Activated CD4-positive, alpha-beta T cell treated with anti-CD3 and anti-CD28 coated beads, Interleukin-2, amount 10 ng/mL, durations not matched to agents 7 days and 5 days (primary cell): Measurements from ENCODE around the gene HSPA9. TPM values are rescaled to one million over a fixed set of nuclear protein-coding genes. Genes with fewer than 3 reads are reported as not detected.

Experiments
- CTCF ChIA-PET: fragments of 350-600 bp; sonication (Branson Sonifier 250); formaldehyde crosslinking; loops from one replicate; lab custom pipeline; 2021; ENCODE audit warnings: antibody characterized with exemption; lab: Charles Lee
- POLR2A ChIA-PET: fragments of 350-600 bp; sonication (Branson Sonifier 250); formaldehyde crosslinking; loops from one replicate; lab custom pipeline; 2021; ENCODE audit warnings: antibody characterized with exemption; lab: Charles Lee
- DNase-seq: peaks from one replicate; pipeline ENCODE4 v3.0.0-alpha.2; 2020
- H3K27ac Mint-ChIP-seq: one replicate; pipeline ENCODE4 v1.8.0; 2021; ENCODE audit warnings: mild to moderate bottlenecking, moderate library complexity, mixed read lengths
- H3K27me3 Mint-ChIP-seq: one replicate; pipeline ENCODE4 v1.8.0; 2021; ENCODE audit warnings: mixed read lengths
- H3K36me3 Mint-ChIP-seq: one replicate; pipeline ENCODE4 v1.8.0; 2021; ENCODE audit warnings: low read depth, mixed read lengths
- H3K4me1 Mint-ChIP-seq: one replicate; pipeline ENCODE4 v1.8.0; 2021; ENCODE audit warnings: mixed read lengths
- H3K4me3 Mint-ChIP-seq: one replicate; pipeline ENCODE4 v1.8.0; 2021; ENCODE audit warnings: mild to moderate bottlenecking, moderate library complexity, mixed read lengths
- H3K9me3 Mint-ChIP-seq: one replicate; pipeline ENCODE4 v1.8.0; 2021; ENCODE audit warnings: mixed read lengths
- total RNA-seq, 2 experiments: library from RNA; stranded (reverse); gene quantifications; one replicate each; pipeline ENCODE4 v1.2.3, GENCODE V29; 2021

Gene HSPA9
- total RNA-seq, 2 experiments from 2014 or later, result 168 to 171 TPM

- CTCF ChIA-PET, result interaction anchor here (0.8 to 2.1 kb wide), 2 partner anchors 10 to 16 kb away, joined by 3 to 7 read pairs; no protein-coding TSS in a partner anchor
- H3K36me3 Mint-ChIP-seq, result peaks cover 35% of the 10 kb centered on the region
These were observed 39.0 kb downstream of the HSPA9 start for GRCh38 chr5:138536215-138536614.

DNA sequence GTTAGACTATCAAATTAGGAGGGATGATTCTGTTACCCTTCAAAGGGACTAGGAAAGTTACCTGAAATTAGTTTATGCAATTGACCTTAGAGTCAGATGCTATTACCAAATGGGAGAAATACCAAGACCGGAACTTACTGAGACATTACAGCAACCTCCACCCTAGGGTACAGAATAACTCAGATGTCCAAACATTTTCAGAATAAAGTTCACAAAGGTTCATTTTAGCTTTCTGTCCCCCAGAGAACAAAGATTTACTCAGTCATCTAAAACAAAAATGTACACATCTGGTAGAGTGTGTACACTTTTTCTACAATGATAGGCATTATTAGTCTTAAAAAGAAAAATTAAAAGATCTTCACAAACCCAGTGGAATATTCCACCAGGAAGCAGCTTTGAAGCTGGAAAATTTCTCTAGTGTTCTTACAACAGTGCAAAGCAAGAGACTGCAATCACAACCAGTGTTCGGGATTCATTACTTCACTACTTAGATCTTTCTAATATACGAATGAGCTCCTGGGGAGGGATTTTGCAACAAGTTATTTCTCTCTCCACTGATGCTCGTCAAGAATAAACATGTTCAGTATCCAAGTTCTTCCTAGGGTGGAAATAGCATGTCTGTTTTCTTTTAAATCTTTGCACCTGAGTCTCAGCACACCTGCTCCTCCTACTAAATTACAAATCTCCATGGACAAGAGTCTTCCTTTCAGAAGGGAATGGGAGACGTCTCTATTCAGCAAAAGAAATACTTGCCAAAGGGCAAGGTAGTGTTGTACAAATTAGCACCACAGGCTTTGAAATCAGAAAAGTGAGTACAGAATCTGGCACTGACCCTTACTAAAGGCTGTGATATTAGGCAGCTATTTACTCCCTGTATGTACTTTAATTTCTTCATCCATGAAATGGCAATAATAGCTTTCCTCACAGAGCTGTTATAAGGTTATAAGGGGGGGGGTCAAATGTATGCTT is 40.9 kb downstream of the HSPA9 start:
- no peaks in the 10 kb centered on the region for H3K9me3 Mint-ChIP-seq
- no peak overlapping the region for H3K4me3 Mint-ChIP-seq
- CTCF ChIA-PET, result interaction anchor here (0.7 to 2.2 kb wide), 6 partner anchors 8 to 69 kb away, joined by 3 to 7 read pairs (median 5); partner anchors contain the start of genes EGR1 and ETF1
- POLR2A ChIA-PET, result interaction anchor here (0.8 kb wide), 1 partner anchor 9 kb away, joined by 3 read pairs; no protein-coding TSS in a partner anchor
- peaks cover 32% of the 10 kb centered on the region for H3K36me3 Mint-ChIP-seq
- DNase-seq, result no peak
- no peak overlapping the region for H3K27ac Mint-ChIP-seq
- peaks cover 42% of the 10 kb centered on the region for H3K4me1 Mint-ChIP-seq
- no peaks in the 10 kb centered on the region for H3K27me3 Mint-ChIP-seq

More at GRCh38 chr5:138536215-138536614, 39.0 kb downstream of the HSPA9 start:
- POLR2A ChIA-PET, result no interaction called here
- peak overlapping the region; percentile 78 for H3K27ac Mint-ChIP-seq
- DNase-seq, result no peak
- H3K4me1 Mint-ChIP-seq, result peaks cover 54% of the 10 kb centered on the region
- H3K9me3 Mint-ChIP-seq, result no peaks in the 10 kb centered on the region
- no peak overlapping the region for H3K4me3 Mint-ChIP-seq
- H3K27me3 Mint-ChIP-seq, result no peaks in the 10 kb centered on the region

GRCh38 chr5:138529812-138530211 is 45.4 kb downstream of the HSPA9 start:
- POLR2A ChIA-PET, result no interaction called here
- Mint-ChIP-seq H3K4me3 (no peak overlapping the region), H3K27me3 (no peaks in the 10 kb centered on the region), H3K27ac (no peak overlapping the region), H3K9me3 (no peaks in the 10 kb centered on the region), H3K4me1 (peaks cover 31% of the 10 kb centered on the region), H3K36me3 (peaks cover 27% of the 10 kb centered on the region)
- DNase-seq, result no peak
- CTCF ChIA-PET, result interaction anchor here (0.5 to 1.6 kb wide), 8 partner anchors 12 to 518 kb away, joined by 3 to 4 read pairs (median 3); partner anchors contain the start of gene KDM3B

GRCh38 chr5:138528744-138529469 is 46.3 kb downstream of the HSPA9 start:
- CTCF ChIA-PET, result interaction anchor here (0.5 to 1.2 kb wide), 6 partner anchors 18 to 519 kb away, joined by 3 to 4 read pairs (median 3); partner anchors contain the start of gene KDM3B
- POLR2A ChIA-PET, result interaction anchor here (0.8 kb wide), 1 partner anchor 15 kb away, joined by 9 read pairs; no protein-coding TSS in a partner anchor
- no peak for DNase-seq
- Mint-ChIP-seq H3K9me3 (no peaks in the 10 kb centered on the region), H3K4me3 (no peak overlapping the region), H3K27ac (no peak overlapping the region), H3K27me3 (no peaks in the 10 kb centered on the region), H3K4me1 (peaks cover 27% of the 10 kb centered on the region), H3K36me3 (peaks cover 19% of the 10 kb centered on the region)

GRCh38 chr5:138528208-138528607 is 47.0 kb downstream of the HSPA9 start:
- no peak overlapping the region for H3K4me3 Mint-ChIP-seq
- H3K9me3 Mint-ChIP-seq, result no peaks in the 10 kb centered on the region
- POLR2A ChIA-PET, result no interaction called here
- CTCF ChIA-PET, result interaction anchor here (0.6 kb wide), 1 partner anchor 19 kb away, joined by 3 read pairs; no protein-coding TSS in a partner anchor
- H3K27me3 Mint-ChIP-seq, result no peaks in the 10 kb centered on the region
- DNase-seq, result no peak
- peaks cover 17% of the 10 kb centered on the region for H3K36me3 Mint-ChIP-seq
- H3K27ac Mint-ChIP-seq, result no peak overlapping the region
- peaks cover 25% of the 10 kb centered on the region for H3K4me1 Mint-ChIP-seq

DNA sequence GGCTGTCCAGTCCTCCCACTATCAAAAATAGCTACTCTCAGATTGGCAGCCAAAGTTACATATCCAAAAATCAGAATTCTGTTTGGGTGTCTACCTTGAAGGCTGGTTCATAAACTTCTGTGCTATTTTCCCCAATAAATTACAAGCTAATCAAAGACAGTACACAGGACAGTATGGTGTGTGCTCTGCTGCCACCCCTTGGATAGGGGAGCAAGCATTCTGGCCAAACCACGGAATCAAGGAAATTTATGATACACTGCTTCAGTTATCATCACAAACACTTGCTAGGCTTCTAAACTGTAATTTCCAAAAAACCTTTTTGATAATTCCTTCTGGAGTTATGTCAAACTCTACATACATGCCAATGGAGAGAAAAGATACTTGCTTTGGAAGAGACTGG is 48.0 kb downstream of the HSPA9 start:
- no peaks in the 10 kb centered on the region for H3K9me3 Mint-ChIP-seq
- peaks cover 23% of the 10 kb centered on the region for H3K4me1 Mint-ChIP-seq
- ChIA-PET CTCF (interaction anchor here (0.6 to 2.0 kb wide), 6 partner anchors 9 to 1054 kb away, joined by 3 to 7 read pairs (median 4); partner anchors contain the start of gene ETF1), POLR2A (no interaction called here)
- H3K27me3 Mint-ChIP-seq, result no peaks in the 10 kb centered on the region
- H3K4me3 Mint-ChIP-seq, result no peak overlapping the region
- DNase-seq, result no peak
- H3K27ac Mint-ChIP-seq, result no peak overlapping the region
- peaks cover 16% of the 10 kb centered on the region for H3K36me3 Mint-ChIP-seq

DNA sequence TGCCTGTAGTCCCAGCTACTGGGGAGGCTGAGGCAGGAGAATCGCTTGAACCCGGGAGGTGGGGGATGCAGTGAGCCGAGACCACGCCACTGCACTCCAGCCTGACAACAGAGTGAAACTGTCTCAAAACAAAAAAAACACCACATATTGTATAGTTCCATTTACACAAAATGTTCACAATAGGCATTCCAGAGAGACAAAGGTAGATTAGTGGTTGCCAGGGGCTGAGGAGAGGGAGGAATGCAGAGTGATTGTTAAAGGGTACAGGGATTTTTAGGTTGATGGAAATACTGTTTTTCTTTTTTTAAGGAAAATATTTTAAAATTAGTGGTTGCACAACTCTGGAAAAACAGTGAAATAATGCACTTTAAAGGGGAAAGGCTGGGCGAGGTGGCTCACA is 51.8 kb downstream of the HSPA9 start:
- H3K4me3 Mint-ChIP-seq, result no peak overlapping the region
- ChIA-PET POLR2A (no interaction called here), CTCF (no interaction called here)
- H3K4me1 Mint-ChIP-seq, result peaks cover 16% of the 10 kb centered on the region
- no peaks in the 10 kb centered on the region for H3K9me3 Mint-ChIP-seq
- H3K27me3 Mint-ChIP-seq, result no peaks in the 10 kb centered on the region
- peak overlapping the region; percentile 56 for H3K27ac Mint-ChIP-seq
- no peak for DNase-seq
- peaks cover 12% of the 10 kb centered on the region for H3K36me3 Mint-ChIP-seq

- Mint-ChIP-seq H3K4me1 (peaks cover 7% of the 10 kb centered on the region), H3K27me3 (no peaks in the 10 kb centered on the region), H3K4me3 (no peak overlapping the region), H3K36me3 (peaks cover 20% of the 10 kb centered on the region), H3K27ac (no peak overlapping the region), H3K9me3 (no peaks in the 10 kb centered on the region)
- ChIA-PET CTCF (interaction anchor here (1.5 kb wide), 1 partner anchor 26 kb away, joined by 3 read pairs; no protein-coding TSS in a partner anchor), POLR2A (no interaction called here)
- no peak for DNase-seq
These were observed 54.2 kb downstream of the HSPA9 start for GRCh38 chr5:138520971-138521370.

DNA sequence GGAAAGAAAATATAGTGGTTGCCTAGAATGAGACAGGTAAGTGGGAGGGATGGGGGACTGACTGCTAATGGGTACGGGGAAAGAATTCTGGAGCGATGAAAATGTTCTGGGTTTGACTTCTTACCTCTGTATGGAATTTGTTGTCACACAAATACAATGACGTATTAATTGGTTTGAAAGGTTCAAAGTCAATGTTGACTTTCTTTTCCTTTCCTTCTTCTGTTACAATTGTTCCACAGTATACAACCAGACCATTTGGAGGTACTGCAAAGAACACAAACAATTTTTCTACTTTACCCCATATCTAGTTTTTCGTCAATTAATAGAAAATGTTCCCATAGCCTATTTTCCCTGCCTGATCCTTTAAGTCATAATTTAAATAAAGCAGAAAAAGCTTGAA is 57.8 kb downstream of the HSPA9 start:
- H3K27me3 Mint-ChIP-seq, result no peaks in the 10 kb centered on the region
- H3K9me3 Mint-ChIP-seq, result no peaks in the 10 kb centered on the region
- peaks cover 5% of the 10 kb centered on the region for H3K4me1 Mint-ChIP-seq
- DNase-seq, result no peak
- CTCF ChIA-PET, result interaction anchor here (1.1 to 1.9 kb wide), 4 partner anchors 13 to 166 kb away, joined by 3 to 4 read pairs (median 4); no protein-coding TSS in a partner anchor
- H3K27ac Mint-ChIP-seq, result no peak overlapping the region
- peaks cover 45% of the 10 kb centered on the region for H3K36me3 Mint-ChIP-seq
- POLR2A ChIA-PET, result interaction anchor here (0.6 kb wide), 1 partner anchor 15 kb away, joined by 3 read pairs; no protein-coding TSS in a partner anchor
- no peak overlapping the region for H3K4me3 Mint-ChIP-seq

DNA sequence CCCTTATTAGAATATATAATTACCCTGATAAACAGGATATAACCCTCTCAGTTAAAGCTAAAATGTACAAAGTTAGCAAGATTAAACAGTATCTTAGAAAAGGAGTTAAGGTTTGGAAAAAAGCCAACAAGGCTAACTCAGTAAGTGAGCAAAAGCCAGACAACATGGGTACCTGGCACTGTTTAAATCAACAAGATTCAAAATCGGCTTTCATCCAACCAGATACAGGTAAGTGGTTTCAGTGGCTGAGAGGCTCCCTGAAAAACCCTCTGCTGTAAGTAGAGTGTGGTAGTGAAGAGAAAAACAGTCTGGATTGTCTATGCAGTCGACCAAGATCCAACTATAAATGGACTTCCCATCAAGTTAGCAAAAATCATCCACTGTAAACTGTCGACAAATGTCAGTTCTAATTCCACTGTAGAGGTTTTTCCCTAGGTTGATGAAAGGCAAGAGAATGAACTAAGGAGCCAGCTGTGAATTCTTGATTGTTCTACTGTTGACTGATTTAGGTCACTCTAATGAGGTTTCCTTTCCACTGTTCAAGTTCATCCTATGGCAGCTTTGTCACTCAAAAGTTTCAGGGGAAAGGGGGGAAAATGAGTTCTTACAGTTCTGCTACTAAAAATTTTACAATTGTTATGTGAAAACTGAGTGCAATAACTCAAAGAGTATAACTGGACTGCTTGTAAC is 59.5 kb downstream of the HSPA9 start:
- no peaks in the 10 kb centered on the region for H3K27me3 Mint-ChIP-seq
- peaks cover 5% of the 10 kb centered on the region for H3K4me1 Mint-ChIP-seq
- H3K36me3 Mint-ChIP-seq, result peaks cover 47% of the 10 kb centered on the region
- H3K4me3 Mint-ChIP-seq, result no peak overlapping the region
- CTCF ChIA-PET, result interaction anchor here (1.1 kb wide), 1 partner anchor 12 kb away, joined by 3 read pairs; no protein-coding TSS in a partner anchor
- H3K27ac Mint-ChIP-seq, result no peak overlapping the region
- POLR2A ChIA-PET, result no interaction called here
- no peaks in the 10 kb centered on the region for H3K9me3 Mint-ChIP-seq
- no peak for DNase-seq

GRCh38 chr5:138514021-138514420 is 61.2 kb downstream of the HSPA9 start:
- Mint-ChIP-seq H3K36me3 (peaks cover 55% of the 10 kb centered on the region), H3K4me3 (no peak overlapping the region), H3K27me3 (no peaks in the 10 kb centered on the region), H3K27ac (no peak overlapping the region), H3K9me3 (no peaks in the 10 kb centered on the region), H3K4me1 (peaks cover 5% of the 10 kb centered on the region)
- ChIA-PET POLR2A (no interaction called here), CTCF (interaction anchor here (0.6 to 2.8 kb wide), 5 partner anchors 11 to 109 kb away, joined by 3 to 6 read pairs (median 3); no protein-coding TSS in a partner anchor)
- no peak for DNase-seq
